ENCODE measurements around the gene GRAMD1A.

Gene GRAMD1A

GRCh38 chr19:35019144-35019543 lies 19.0 kb downstream of the GRAMD1A start:
- no peak overlapping the region for H3K4me3 ChIP-seq (ENCODE audit: low read length in 2 of 2)
- no peaks in the 10 kb centered on the region for H3K9me3 ChIP-seq (ENCODE audit: control insufficient read depth in 2 of 2, low read length in 2 of 2)
- H3K4me1 ChIP-seq (ENCODE audit: control insufficient read depth in 2 of 2, insufficient read depth in 2 of 2, low read length in 2 of 2) = no peaks in the 10 kb centered on the region
- H3K36me3 ChIP-seq (ENCODE audit: control insufficient read depth in 2 of 2, insufficient read depth in 2 of 2, low read length in 2 of 2) = peaks cover 44 to 68% of the 10 kb centered on the region in 2 donors
- H3K27me3 ChIP-seq (ENCODE audit: control insufficient read depth in 2 of 2, insufficient read depth in 2 of 2, low read length in 2 of 2) = no peaks in the 10 kb centered on the region
- H3K9ac ChIP-seq (ENCODE audit: low read depth in 1 of 2, low read length in 2 of 2) = no peak overlapping the region
- H3K27ac ChIP-seq (ENCODE audit: low read depth in 2 of 2, low read length in 2 of 2) = no peak overlapping the region

GRCh38 chr19:35021016-35021415 lies 20.9 kb downstream of the GRAMD1A start:
- H3K36me3 ChIP-seq (ENCODE audit: control insufficient read depth in 2 of 2, insufficient read depth in 2 of 2, low read length in 2 of 2) = peaks cover 44 to 68% of the 10 kb centered on the region in 2 donors
- H3K9me3 ChIP-seq (ENCODE audit: control insufficient read depth in 2 of 2, low read length in 2 of 2) = no peaks in the 10 kb centered on the region
- no peaks in the 10 kb centered on the region for H3K4me1 ChIP-seq (ENCODE audit: control insufficient read depth in 2 of 2, insufficient read depth in 2 of 2, low read length in 2 of 2)
- H3K27ac ChIP-seq (ENCODE audit: low read depth in 2 of 2, low read length in 2 of 2) = no peak overlapping the region
- H3K27me3 ChIP-seq (ENCODE audit: control insufficient read depth in 2 of 2, insufficient read depth in 2 of 2, low read length in 2 of 2) = no peaks in the 10 kb centered on the region
- H3K9ac ChIP-seq (ENCODE audit: low read depth in 1 of 2, low read length in 2 of 2) = no peak overlapping the region
- no peak overlapping the region for H3K4me3 ChIP-seq (ENCODE audit: low read length in 2 of 2)

- Histone ChIP-seq H3K4me1 (ENCODE audit: control insufficient read depth in 2 of 2, insufficient read depth in 2 of 2, low read length in 2 of 2) (no peaks in the 10 kb centered on the region), H3K27ac (ENCODE audit: low read depth in 2 of 2, low read length in 2 of 2) (no peak overlapping the region), H3K9ac (ENCODE audit: low read depth in 1 of 2, low read length in 2 of 2) (no peak overlapping the region), H3K36me3 (ENCODE audit: control insufficient read depth in 2 of 2, insufficient read depth in 2 of 2, low read length in 2 of 2) (peaks cover 46 to 71% of the 10 kb centered on the region in 2 donors), H3K9me3 (ENCODE audit: control insufficient read depth in 2 of 2, low read length in 2 of 2) (no peaks in the 10 kb centered on the region), H3K27me3 (ENCODE audit: control insufficient read depth in 2 of 2, insufficient read depth in 2 of 2, low read length in 2 of 2) (no peaks in the 10 kb centered on the region), H3K4me3 (ENCODE audit: low read length in 2 of 2) (no peak overlapping the region)
These were observed 21.5 kb downstream of the GRAMD1A start for GRCh38 chr19:35021596-35021995.

GRCh38 chr19:35022460-35022859 lies 22.3 kb downstream of the GRAMD1A start:
- Histone ChIP-seq H3K9ac (ENCODE audit: low read depth in 1 of 2, low read length in 2 of 2) (no peak overlapping the region), H3K4me1 (ENCODE audit: control insufficient read depth in 2 of 2, insufficient read depth in 2 of 2, low read length in 2 of 2) (no peaks in the 10 kb centered on the region), H3K9me3 (ENCODE audit: control insufficient read depth in 2 of 2, low read length in 2 of 2) (no peaks in the 10 kb centered on the region), H3K27ac (ENCODE audit: low read depth in 2 of 2, low read length in 2 of 2) (no peak overlapping the region), H3K27me3 (ENCODE audit: control insufficient read depth in 2 of 2, insufficient read depth in 2 of 2, low read length in 2 of 2) (no peaks in the 10 kb centered on the region), H3K4me3 (ENCODE audit: low read length in 2 of 2) (no peak overlapping the region), H3K36me3 (ENCODE audit: control insufficient read depth in 2 of 2, insufficient read depth in 2 of 2, low read length in 2 of 2) (peaks cover 47 to 71% of the 10 kb centered on the region in 2 donors)

GRCh38 chr19:35023428-35023827 lies 23.3 kb downstream of the GRAMD1A start:
- Histone ChIP-seq H3K4me1 (ENCODE audit: control insufficient read depth in 2 of 2, insufficient read depth in 2 of 2, low read length in 2 of 2) (no peaks in the 10 kb centered on the region), H3K27ac (ENCODE audit: low read depth in 2 of 2, low read length in 2 of 2) (no peak overlapping the region), H3K27me3 (ENCODE audit: control insufficient read depth in 2 of 2, insufficient read depth in 2 of 2, low read length in 2 of 2) (no peaks in the 10 kb centered on the region), H3K9ac (ENCODE audit: low read depth in 1 of 2, low read length in 2 of 2) (no peak overlapping the region), H3K9me3 (ENCODE audit: control insufficient read depth in 2 of 2, low read length in 2 of 2) (no peaks in the 10 kb centered on the region), H3K36me3 (ENCODE audit: control insufficient read depth in 2 of 2, insufficient read depth in 2 of 2, low read length in 2 of 2) (peaks cover 47 to 65% of the 10 kb centered on the region in 2 donors), H3K4me3 (ENCODE audit: low read length in 2 of 2) (no peak overlapping the region)

GRCh38 chr19:35024095-35024494 lies 24.0 kb downstream of the GRAMD1A start:
- Histone ChIP-seq H3K27ac (ENCODE audit: low read depth in 2 of 2, low read length in 2 of 2) (no peak overlapping the region), H3K4me3 (ENCODE audit: low read length in 2 of 2) (no peak overlapping the region), H3K9ac (ENCODE audit: low read depth in 1 of 2, low read length in 2 of 2) (no peak overlapping the region), H3K9me3 (ENCODE audit: control insufficient read depth in 2 of 2, low read length in 2 of 2) (no peaks in the 10 kb centered on the region), H3K4me1 (ENCODE audit: control insufficient read depth in 2 of 2, insufficient read depth in 2 of 2, low read length in 2 of 2) (no peaks in the 10 kb centered on the region), H3K36me3 (ENCODE audit: control insufficient read depth in 2 of 2, insufficient read depth in 2 of 2, low read length in 2 of 2) (peaks cover 40 to 59% of the 10 kb centered on the region in 2 donors), H3K27me3 (ENCODE audit: control insufficient read depth in 2 of 2, insufficient read depth in 2 of 2, low read length in 2 of 2) (no peaks in the 10 kb centered on the region)

- peaks cover 0 to 3% of the 10 kb centered on the region in 2 donors for H3K27me3 ChIP-seq (ENCODE audit: control insufficient read depth in 2 of 2, insufficient read depth in 2 of 2, low read length in 2 of 2)
These were observed 25.8 kb downstream of the GRAMD1A start for GRCh38 chr19:35025969-35026368.

GRCh38 chr19:35026418-35026817 lies 26.3 kb downstream of the GRAMD1A start:
- Histone ChIP-seq H3K27ac (ENCODE audit: low read depth in 2 of 2, low read length in 2 of 2) (no peak overlapping the region), H3K9me3 (ENCODE audit: control insufficient read depth in 2 of 2, low read length in 2 of 2) (no peaks in the 10 kb centered on the region), H3K36me3 (ENCODE audit: control insufficient read depth in 2 of 2, insufficient read depth in 2 of 2, low read length in 2 of 2) (peaks cover 22 to 37% of the 10 kb centered on the region in 2 donors)

More at GRCh38 chr19:35025969-35026368, 25.8 kb downstream of the GRAMD1A start:
- H3K9me3 ChIP-seq (ENCODE audit: control insufficient read depth in 2 of 2, low read length in 2 of 2) = no peaks in the 10 kb centered on the region
- H3K27ac ChIP-seq (ENCODE audit: low read depth in 2 of 2, low read length in 2 of 2) = no peak overlapping the region
- H3K9ac ChIP-seq (ENCODE audit: low read depth in 1 of 2, low read length in 2 of 2) = no peak overlapping the region
- no peak overlapping the region for H3K4me3 ChIP-seq (ENCODE audit: low read length in 2 of 2)
- H3K36me3 ChIP-seq (ENCODE audit: control insufficient read depth in 2 of 2, insufficient read depth in 2 of 2, low read length in 2 of 2) = peaks cover 26 to 41% of the 10 kb centered on the region in 2 donors
- H3K4me1 ChIP-seq (ENCODE audit: control insufficient read depth in 2 of 2, insufficient read depth in 2 of 2, low read length in 2 of 2) = no peaks in the 10 kb centered on the region

GRCh38 chr19:35027009-35027408 lies 26.9 kb downstream of the GRAMD1A start:
- Histone ChIP-seq H3K4me1 (ENCODE audit: control insufficient read depth in 2 of 2, insufficient read depth in 2 of 2, low read length in 2 of 2) (no peaks in the 10 kb centered on the region), H3K27ac (ENCODE audit: low read depth in 2 of 2, low read length in 2 of 2) (no peak overlapping the region), H3K36me3 (ENCODE audit: control insufficient read depth in 2 of 2, insufficient read depth in 2 of 2, low read length in 2 of 2) (peaks cover 19 to 34% of the 10 kb centered on the region in 2 donors), H3K27me3 (ENCODE audit: control insufficient read depth in 2 of 2, insufficient read depth in 2 of 2, low read length in 2 of 2) (peaks cover 3% of the 10 kb centered on the region in 2 donors), H3K9me3 (ENCODE audit: control insufficient read depth in 2 of 2, low read length in 2 of 2) (no peaks in the 10 kb centered on the region), H3K4me3 (ENCODE audit: low read length in 2 of 2) (no peak overlapping the region), H3K9ac (ENCODE audit: low read depth in 1 of 2, low read length in 2 of 2) (no peak overlapping the region)

More at GRCh38 chr19:35026418-35026817, 26.3 kb downstream of the GRAMD1A start:
- Histone ChIP-seq H3K4me3 (ENCODE audit: low read length in 2 of 2) (no peak overlapping the region), H3K4me1 (ENCODE audit: control insufficient read depth in 2 of 2, insufficient read depth in 2 of 2, low read length in 2 of 2) (no peaks in the 10 kb centered on the region), H3K9ac (ENCODE audit: low read depth in 1 of 2, low read length in 2 of 2) (no peak overlapping the region), H3K27me3 (ENCODE audit: control insufficient read depth in 2 of 2, insufficient read depth in 2 of 2, low read length in 2 of 2) (peaks cover 0 to 3% of the 10 kb centered on the region in 2 donors)

GRCh38 chr19:35027851-35028599 lies 27.9 kb downstream of the GRAMD1A start:
- H3K9me3 ChIP-seq (ENCODE audit: control insufficient read depth in 2 of 2, low read length in 2 of 2) = no peaks in the 10 kb centered on the region
- no peak overlapping the region for H3K9ac ChIP-seq (ENCODE audit: low read depth in 1 of 2, low read length in 2 of 2)
- H3K27me3 ChIP-seq (ENCODE audit: control insufficient read depth in 2 of 2, insufficient read depth in 2 of 2, low read length in 2 of 2) = peaks cover 3% of the 10 kb centered on the region in 2 donors
- peaks cover 19 to 29% of the 10 kb centered on the region in 2 donors for H3K36me3 ChIP-seq (ENCODE audit: control insufficient read depth in 2 of 2, insufficient read depth in 2 of 2, low read length in 2 of 2)
- H3K4me3 ChIP-seq (ENCODE audit: low read length in 2 of 2) = no peak overlapping the region
- H3K27ac ChIP-seq (ENCODE audit: low read depth in 2 of 2, low read length in 2 of 2) = no peak overlapping the region
- no peaks in the 10 kb centered on the region for H3K4me1 ChIP-seq (ENCODE audit: control insufficient read depth in 2 of 2, insufficient read depth in 2 of 2, low read length in 2 of 2)

Data from mucosa of rectum (tissue), 2 donors.